ENCODE data around the gene C10orf71.

GRCh38 chr10:49284356-49284755 is 14.6 kb upstream of the C10orf71 start:
- TF ChIP-seq, protein P1, sequence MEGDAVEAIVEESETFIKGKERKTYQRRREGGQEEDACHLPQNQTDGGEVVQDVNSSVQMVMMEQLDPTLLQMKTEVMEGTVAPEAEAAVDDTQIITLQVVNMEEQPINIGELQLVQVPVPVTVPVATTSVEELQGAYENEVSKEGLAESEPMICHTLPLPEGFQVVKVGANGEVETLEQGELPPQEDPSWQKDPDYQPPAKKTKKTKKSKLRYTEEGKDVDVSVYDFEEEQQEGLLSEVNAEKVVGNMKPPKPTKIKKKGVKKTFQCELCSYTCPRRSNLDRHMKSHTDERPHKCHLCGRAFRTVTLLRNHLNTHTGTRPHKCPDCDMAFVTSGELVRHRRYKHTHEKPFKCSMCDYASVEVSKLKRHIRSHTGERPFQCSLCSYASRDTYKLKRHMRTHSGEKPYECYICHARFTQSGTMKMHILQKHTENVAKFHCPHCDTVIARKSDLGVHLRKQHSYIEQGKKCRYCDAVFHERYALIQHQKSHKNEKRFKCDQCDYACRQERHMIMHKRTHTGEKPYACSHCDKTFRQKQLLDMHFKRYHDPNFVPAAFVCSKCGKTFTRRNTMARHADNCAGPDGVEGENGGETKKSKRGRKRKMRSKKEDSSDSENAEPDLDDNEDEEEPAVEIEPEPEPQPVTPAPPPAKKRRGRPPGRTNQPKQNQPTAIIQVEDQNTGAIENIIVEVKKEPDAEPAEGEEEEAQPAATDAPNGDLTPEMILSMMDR (IDR thresholded peaks at IDR 0.05): no peak
- TF ChIP-seq EP300 (IDR thresholded peaks at IDR 0.05): no peak
- no peak for TF ChIP-seq POLR2AphosphoS5 (IDR thresholded peaks at IDR 0.05)
